HG03521 (cell line): ENCODE results near the gene TMEM107.
"Not testable (repeated sequence)": the region's sequence is repeated elsewhere in the genome, so short reads cannot be mapped to it uniquely, and the experiment has no call there.

ENCODE experiments used
- ATAC-seq: cut with Tn5 transposase; IDR thresholded peaks from one replicate; pipeline ENCODE4 v1.9.1; 2021; ENCODE audit warnings: mild to moderate bottlenecking, moderate library complexity; ENCODE audit not compliant: unreplicated experiment

The TMEM107 gene

DNA sequence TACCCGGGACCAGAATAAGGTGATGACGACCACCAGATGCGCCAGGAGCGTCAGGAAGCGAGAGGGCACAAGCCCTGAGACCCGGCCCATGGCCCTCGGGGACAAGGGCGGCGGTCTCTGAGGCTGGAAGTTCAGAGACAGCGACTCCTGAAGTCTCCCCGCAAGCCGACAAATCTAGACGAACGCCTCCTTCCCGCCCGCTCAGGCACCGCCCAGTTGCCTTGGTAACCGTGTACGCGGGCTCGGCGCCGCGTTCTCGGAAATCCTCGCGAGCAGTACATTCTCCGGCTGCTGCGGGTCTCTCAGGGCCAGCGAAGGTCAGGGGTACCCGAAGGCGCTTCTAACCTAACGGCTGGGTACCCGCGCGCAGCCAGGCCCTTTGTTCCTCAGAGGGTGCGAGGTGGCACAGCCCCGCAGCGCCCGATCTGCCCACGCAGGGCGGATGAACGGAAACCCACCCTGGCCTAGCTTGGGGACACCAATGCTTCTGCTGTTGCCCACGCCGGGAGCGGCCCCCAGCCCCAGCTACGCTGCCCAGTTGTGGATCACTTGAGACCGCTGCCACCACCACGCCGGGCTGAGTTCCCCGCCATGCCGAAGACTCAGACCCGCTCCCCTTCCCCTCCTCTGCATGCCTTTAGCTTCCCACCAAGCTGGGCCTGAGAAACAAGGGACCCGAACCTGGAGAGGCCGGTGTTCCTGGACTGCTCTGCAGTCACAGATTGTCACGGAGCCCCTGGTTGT is at the start of gene TMEM107:
TSS of gene TMEM107 (minus strand) at position 184 of the 744 bp plus-strand sequence. CDS start at position 90, 94 bp downstream.
- peak; percentile 28 for ATAC-seq

- ATAC-seq, result no peak
Measured at GRCh38 chr17:8224891-8225812, 49.0 kb upstream of the TMEM107 start.

- no peak for ATAC-seq
Measured at GRCh38 chr17:8223356-8224126, 47.4 kb upstream of the TMEM107 start.

- peak; percentile 34 for ATAC-seq
Measured at GRCh38 chr17:8222630-8223355, 46.6 kb upstream of the TMEM107 start.

GRCh38 chr17:8222380-8222629 is 46.1 kb upstream of the TMEM107 start:
- peak; percentile 21 for ATAC-seq

DNA sequence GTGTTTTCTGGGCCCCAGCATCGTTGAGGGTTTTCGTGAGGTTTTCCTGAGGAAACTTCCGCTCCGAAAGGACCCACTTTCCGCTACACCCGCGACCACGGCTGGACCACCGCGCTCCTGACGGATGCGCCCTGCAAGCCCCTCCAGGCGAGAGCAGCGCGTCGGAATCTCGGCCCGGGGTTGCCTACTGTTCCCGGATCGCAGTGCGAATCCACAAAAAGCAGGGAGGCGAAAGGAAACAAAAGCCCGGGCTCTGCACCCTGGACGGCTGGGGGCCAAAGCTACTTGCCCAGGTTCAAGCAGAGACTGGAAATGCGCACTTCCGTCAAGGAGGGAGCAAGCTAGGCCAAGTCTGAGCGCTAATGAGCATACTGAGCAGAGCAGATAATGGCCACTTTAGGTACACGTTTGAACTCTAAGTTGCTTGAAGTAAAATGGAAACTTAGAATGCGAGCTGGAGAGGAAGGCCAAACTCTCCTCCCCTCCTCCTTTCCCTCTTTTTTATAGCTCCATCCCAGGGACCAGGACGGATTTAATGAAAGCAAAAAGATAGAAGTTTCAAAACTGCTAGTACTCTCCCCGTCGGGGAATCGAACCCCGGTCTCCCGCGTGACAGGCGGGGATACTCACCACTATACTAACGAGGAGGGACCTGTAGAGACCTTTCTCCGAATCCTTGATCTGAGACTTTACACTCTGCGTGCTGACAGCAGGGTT is 45.6 kb upstream of the TMEM107 start:
- peak; percentile 32 for ATAC-seq

DNA sequence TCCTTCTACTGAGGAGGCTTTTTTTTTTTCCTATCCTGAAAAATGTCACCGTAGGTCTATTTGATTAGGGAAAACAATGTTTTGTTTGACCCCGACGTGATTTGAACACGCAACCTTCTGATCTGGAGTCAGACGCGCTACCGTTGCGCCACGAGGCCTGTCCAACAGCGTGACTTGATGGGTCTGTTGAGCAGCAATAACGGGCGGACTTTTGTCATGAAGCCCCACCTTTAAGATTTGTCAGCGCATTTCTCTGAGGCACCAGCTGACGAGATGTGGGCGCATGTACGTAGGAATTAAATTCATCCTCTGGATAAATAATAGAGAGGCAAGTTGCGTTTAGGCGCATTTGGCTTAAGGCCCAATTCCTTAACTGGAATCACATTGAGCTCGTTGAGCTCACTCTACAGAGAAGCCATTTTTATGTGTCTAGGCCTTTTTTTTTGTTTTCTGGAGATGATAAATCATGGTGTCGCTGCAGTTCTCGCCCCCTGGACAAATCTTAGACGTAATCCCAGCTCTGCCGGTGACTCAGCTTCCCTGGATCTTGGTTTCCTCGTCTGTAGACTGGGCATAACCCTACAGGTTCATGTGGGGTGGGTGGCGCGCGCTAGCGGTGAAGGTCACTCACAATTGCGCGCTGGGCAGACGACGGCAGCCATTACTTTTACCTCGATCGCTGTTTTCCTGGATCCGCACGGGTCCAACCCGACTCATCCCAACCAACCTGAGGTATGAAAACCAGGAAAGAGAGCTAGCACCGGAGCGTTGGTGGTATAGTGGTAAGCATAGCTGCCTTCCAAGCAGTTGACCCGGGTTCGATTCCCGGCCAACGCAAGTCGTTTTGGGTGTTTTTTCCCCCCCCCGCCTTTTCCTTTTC is 44.8 kb upstream of the TMEM107 start:
- ATAC-seq, result peak; percentile 18

DNA sequence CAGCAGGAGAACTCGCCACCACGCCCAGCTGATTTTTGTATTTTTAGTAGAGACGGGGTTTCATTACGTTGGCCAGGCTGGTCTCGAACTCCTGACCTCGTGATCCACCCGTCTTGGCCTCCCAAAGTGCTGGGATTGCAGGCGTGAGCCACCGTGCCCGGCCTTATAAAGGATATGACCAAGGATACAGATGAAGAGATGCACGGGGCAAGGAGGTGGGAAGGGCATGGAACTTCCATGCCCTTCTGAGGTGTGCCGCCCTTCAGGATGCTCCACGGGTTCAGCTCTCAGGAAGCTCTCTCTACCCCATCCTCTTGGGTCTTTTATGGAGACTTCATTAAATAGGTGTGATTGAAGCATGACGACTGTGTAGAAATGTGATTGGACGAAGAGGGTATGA is 37.8 kb upstream of the TMEM107 start:
- not testable (repeated sequence) for ATAC-seq

- no peak for ATAC-seq
Measured at GRCh38 chr17:8212312-8213180, 36.4 kb upstream of the TMEM107 start.

DNA sequence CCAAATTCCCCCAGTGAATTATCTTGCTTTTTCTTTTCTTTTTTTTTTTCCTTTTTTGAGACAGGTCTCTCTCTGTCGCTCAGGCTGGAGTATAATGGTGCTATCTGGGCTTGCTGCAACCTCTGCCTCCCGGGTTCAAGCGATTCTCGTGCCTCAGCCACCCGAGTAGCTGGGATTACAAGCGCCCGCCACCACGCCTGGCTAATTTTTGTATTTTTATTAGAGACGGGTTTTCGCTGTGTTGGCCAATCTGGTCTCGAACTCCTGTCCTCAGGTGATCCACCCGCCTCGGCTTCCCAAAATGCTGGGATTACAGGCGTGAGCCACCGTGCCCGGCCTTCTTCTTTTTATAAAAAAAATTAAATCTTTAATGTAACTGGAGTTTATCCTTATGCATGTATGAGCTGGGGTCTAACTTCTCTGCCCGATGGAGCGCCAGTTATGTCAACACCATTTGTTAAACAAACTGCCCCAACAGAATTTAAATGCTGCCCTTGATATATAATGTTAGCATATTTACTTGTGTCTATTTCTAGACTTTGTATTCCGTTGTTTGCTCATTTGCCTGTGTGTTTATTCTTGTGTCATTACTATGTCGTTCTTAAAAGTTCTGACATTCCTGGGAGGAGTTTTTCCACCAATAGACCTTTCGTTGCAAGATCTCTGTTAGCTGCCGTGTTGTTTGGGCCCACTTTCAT is 34.7 kb upstream of the TMEM107 start:
- ATAC-seq, result no peak

- peak; percentile 83 for ATAC-seq
Measured at GRCh38 chr17:8209907-8210760, 34.0 kb upstream of the TMEM107 start, which contains the start of gene AURKB. Gene AURKB (minus strand): TSS chr17:8210575. CDS start chr17:8210224, 351 bp downstream.

- ATAC-seq, result no peak
Measured at GRCh38 chr17:8206536-8206935, 30.4 kb upstream of the TMEM107 start.

GRCh38 chr17:8204761-8205555 is 28.8 kb upstream of the TMEM107 start:
- no peak for ATAC-seq

GRCh38 chr17:8192070-8192815 is 16.1 kb upstream of the TMEM107 start:
- ATAC-seq, result no peak

DNA sequence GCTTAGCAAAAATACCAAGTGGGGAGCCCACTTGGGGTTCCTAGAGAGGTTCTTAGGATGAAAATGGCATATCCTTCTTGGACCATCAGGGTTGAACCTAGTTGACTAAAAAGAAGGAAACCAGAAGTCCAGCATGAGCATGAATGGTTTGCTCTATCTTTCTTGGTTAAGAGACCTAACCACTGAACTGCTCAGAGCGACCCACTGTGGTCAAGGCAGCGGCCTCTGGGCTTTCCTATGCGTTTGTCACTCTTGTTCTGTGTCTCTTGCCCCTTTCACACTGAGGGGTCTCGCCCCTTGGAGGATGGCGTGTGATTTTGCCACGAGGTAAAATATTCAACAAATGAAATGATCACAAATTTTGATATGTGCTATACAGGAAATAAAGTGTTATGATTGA is 14.3 kb upstream of the TMEM107 start:
- no peak for ATAC-seq
